Measurements from ENCODE around the gene CYSLTR2. TPM values are rescaled to one million over a fixed set of nuclear protein-coding genes. Genes with fewer than 3 reads are reported as not detected.

CYSLTR2 gene
- total and polyA plus RNA-seq, 2 of the 8 experiments (the other 6 are each of a cell fraction or from before 2014, with no cell fraction given), result not detected

GRCh38 chr13:48621056-48621455, 32.7 kb upstream of the CYSLTR2 start:
- H2AK5ac ChIP-seq (ENCODE audit: low read depth, low read length), result no peak overlapping the region
- H4K8ac ChIP-seq (ENCODE audit: extremely low read depth, insufficient read depth, low read length), result no peak overlapping the region
- no peaks in the 10 kb centered on the region for H3K79me1 ChIP-seq (ENCODE audit: low read depth, low read length)
- no peak overlapping the region for H3K56ac ChIP-seq (replicated peaks; ENCODE audit: insufficient read length, low read depth, low read length)
- H3K27ac ChIP-seq (ENCODE audit: low read depth, low read length), result no peak overlapping the region
- H3K4me1 ChIP-seq (replicated peaks in 1 of 4; ENCODE audit: control insufficient read depth in 3 of 4, insufficient read depth in 4 of 4, low read length in 3 of 4), result no peaks in the 10 kb centered on the region
- TF ChIP-seq SP4 (IDR thresholded peaks at IDR 0.05; ENCODE audit: low read length) (no peak), CBX5 (IDR thresholded peaks at IDR 0.05; ENCODE audit: low read depth, low read length) (no peak), JUND (IDR thresholded peaks at IDR 0.05; ENCODE audit: low read length) (no peak), TCF12 (IDR thresholded peaks at IDR 0.05; ENCODE audit: low read depth, low read length) (no peak), SIX5 (IDR thresholded peaks at IDR 0.05; ENCODE audit: low read depth, low read length) (no peak), KDM4A (IDR thresholded peaks at IDR 0.05; ENCODE audit: low read depth, low read length, severe bottlenecking) (no peak)
- no peak overlapping the region for H3K4me2 ChIP-seq (ENCODE audit: insufficient read depth in 1 of 2, low read depth in 2 of 2, low read length in 2 of 2)
- no peak overlapping the region for H3K4me3 ChIP-seq (ENCODE audit: extremely low read depth in 1 of 4, insufficient read depth in 2 of 4, low read depth in 3 of 4, low read length in 4 of 4)
- DNase-seq (ENCODE audit: low read depth in 1 of 2, low spot score in 2 of 2) (no peak), FAIRE-seq (no peak)
- H3K36me3 ChIP-seq (ENCODE audit: control insufficient read depth in 2 of 4, insufficient read depth in 4 of 4, low read length in 3 of 4), result no peaks in the 10 kb centered on the region; a peak in 1 of 8 replicates
- no peak overlapping the region for H2BK5ac ChIP-seq (ENCODE audit: low read depth, low read length)
- no peak overlapping the region for H2BK12ac ChIP-seq (ENCODE audit: low read depth, low read length)
- no peaks in the 10 kb centered on the region for H4K20me1 ChIP-seq (replicated peaks in 1 of 2; ENCODE audit: control insufficient read depth in 1 of 2, insufficient read depth in 2 of 2, low read length in 2 of 2)
- CTCF ChIA-PET (ENCODE audit: partially characterized antibody), result no interaction called here
- no peaks in the 10 kb centered on the region for H3K23me2 ChIP-seq (ENCODE audit: low read depth, low read length)
- H3K27me3 ChIP-seq (replicated peaks in 1 of 4; ENCODE audit: control insufficient read depth in 3 of 4, extremely low read depth in 1 of 4, insufficient read depth in 3 of 4, low read length in 3 of 4), result no peaks in the 10 kb centered on the region
- no peak overlapping the region for H3K14ac ChIP-seq (ENCODE audit: insufficient read length)
- 86% methylated on average over 3 of the region's 3 CpGs; no CpG with 5 or more reads in 1 of the 2 experiments for WGBS, 2 experiments (ENCODE audit: extremely low coverage in 1 of 2, insufficient coverage in 1 of 2, insufficient read length in 1 of 2, insufficient replicate concordance in 2 of 2, low coverage in 1 of 2, low lambda C conversion rate in 2 of 2, missing lambda C conversion rate in 1 of 2)
- no peak overlapping the region for H2BK20ac ChIP-seq (ENCODE audit: low read length)
- H3K23ac ChIP-seq (ENCODE audit: insufficient read length), result no peak overlapping the region
- no peak overlapping the region for H2BK15ac ChIP-seq (ENCODE audit: low read length)
- H4K91ac ChIP-seq (replicated peaks; ENCODE audit: insufficient read length, low read length), result no peak overlapping the region
- POLR2A ChIA-PET (ENCODE audit: partially characterized antibody), result no interaction called here
- H3K4ac ChIP-seq (replicated peaks; ENCODE audit: insufficient read length, low read depth, low read length), result no peak overlapping the region
- no peak overlapping the region for H3K9ac ChIP-seq (replicated peaks in 1 of 4; ENCODE audit: extremely low read depth in 1 of 4, low read depth in 3 of 4, low read length in 3 of 4)
- H2BK120ac ChIP-seq (replicated peaks; ENCODE audit: low read depth, low read length), result no peak overlapping the region
- H2AFZ ChIP-seq (ENCODE audit: low read length), result no peak overlapping the region
- no peaks in the 10 kb centered on the region for H3K79me2 ChIP-seq (ENCODE audit: control insufficient read depth in 1 of 2, insufficient read depth in 2 of 2, low read length in 2 of 2)
- no peak overlapping the region for H4K5ac ChIP-seq (ENCODE audit: insufficient read length, low read depth, low read length)
- H3K18ac ChIP-seq (ENCODE audit: extremely low read depth, low read length), result no peak overlapping the region
- H3K9me3 ChIP-seq (ENCODE audit: insufficient read depth in 2 of 2, low read depth in 1 of 2, low read length in 1 of 2), result peaks cover 12 to 17% of the 10 kb centered on the region in 2 experiments; a peak in 3 of 4 replicates
